Activated CD8-positive, alpha-beta memory T cell treated with anti-CD3 and anti-CD28 coated beads for 36 hours (primary cell): ENCODE data around the gene SLC9C2. TPM values are rescaled to one million over a fixed set of nuclear protein-coding genes. Genes with fewer than 3 reads are reported as not detected.
"Not testable (repeated sequence)": the region's sequence is repeated elsewhere in the genome, so short reads cannot be mapped to it uniquely, and the experiment has no call there.

ENCODE experiments used
- CTCF ChIA-PET: fragments of 350-600 bp; sonication (Branson Sonifier 250); formaldehyde crosslinking; loops from one replicate; lab custom pipeline; 2021; ENCODE audit warnings: antibody characterized with exemption; lab: Charles Lee
- POLR2A ChIA-PET: fragments of 350-600 bp; sonication (Branson Sonifier 250); formaldehyde crosslinking; loops from one replicate; lab custom pipeline; 2021; ENCODE audit warnings: antibody characterized with exemption; lab: Charles Lee
- total RNA-seq, 2 experiments: library from RNA; stranded (reverse); gene quantifications; one replicate each; pipeline ENCODE4 v1.2.3, GENCODE V29; 2021

SLC9C2 gene
- total RNA-seq, 2 experiments from 2014 or later, result not detected

GRCh38 chr1:173493125-173493524 is 109.7 kb downstream of the SLC9C2 start:
- POLR2A ChIA-PET, CTCF ChIA-PET: not testable (repeated sequence)

GRCh38 chr1:173491508-173491907 is 111.4 kb downstream of the SLC9C2 start:
- ChIA-PET CTCF (no interaction called here), POLR2A (no interaction called here)

GRCh38 chr1:173489929-173490328 is 112.9 kb downstream of the SLC9C2 start:
- ChIA-PET POLR2A (no interaction called here), CTCF (no interaction called here)

- POLR2A ChIA-PET, result no interaction called here
- CTCF ChIA-PET, result no interaction called here
These were observed 113.7 kb downstream of the SLC9C2 start for GRCh38 chr1:173489149-173489600.

- CTCF ChIA-PET, result no interaction called here
- POLR2A ChIA-PET, result no interaction called here
These were observed 114.9 kb downstream of the SLC9C2 start for GRCh38 chr1:173488001-173488400.

- POLR2A ChIA-PET, result no interaction called here
- CTCF ChIA-PET, result no interaction called here
These were observed 117.5 kb downstream of the SLC9C2 start for GRCh38 chr1:173485401-173485800.

- CTCF ChIA-PET, result no interaction called here
- POLR2A ChIA-PET, result no interaction called here
These were observed 118.6 kb downstream of the SLC9C2 start for GRCh38 chr1:173484276-173484675.

- CTCF ChIA-PET, result no interaction called here
- POLR2A ChIA-PET, result no interaction called here
These were observed 120.2 kb downstream of the SLC9C2 start for GRCh38 chr1:173482683-173483082.

- CTCF ChIA-PET, result no interaction called here
- POLR2A ChIA-PET, result no interaction called here
These were observed 121.6 kb downstream of the SLC9C2 start for GRCh38 chr1:173481195-173481772.

- ChIA-PET CTCF (no interaction called here), POLR2A (no interaction called here)
These were observed 123.2 kb downstream of the SLC9C2 start for GRCh38 chr1:173479649-173480048.

GRCh38 chr1:173478094-173478674 is 124.7 kb downstream of the SLC9C2 start:
- ChIA-PET POLR2A (no interaction called here), CTCF (interaction anchor here (1.4 to 3.3 kb wide), 2 partner anchors 19 to 48 kb away, joined by 4 to 23 read pairs; no protein-coding TSS in a partner anchor)

- POLR2A ChIA-PET, result interaction anchor here (0.6 to 2.4 kb wide), 6 partner anchors 48 to 393 kb away, joined by 3 to 12 read pairs (median 6); partner anchors contain the start of genes CENPL, DARS2, GAS5 and KLHL20
- CTCF ChIA-PET, result interaction anchor here (1.4 to 3.3 kb wide), 2 partner anchors 18 to 47 kb away, joined by 4 to 23 read pairs; no protein-coding TSS in a partner anchor
These were observed 125.4 kb downstream of the SLC9C2 start, which contains the start of gene PRDX6 for GRCh38 chr1:173477286-173478093. PRDX6 (plus strand) TSS chr1:173477335; CDS start chr1:173477398, 63 bp downstream.

- POLR2A ChIA-PET, result interaction anchor here (0.6 to 2.4 kb wide), 6 partner anchors 48 to 394 kb away, joined by 3 to 12 read pairs (median 6); partner anchors contain the start of genes CENPL, DARS2, GAS5 and KLHL20
- CTCF ChIA-PET, result interaction anchor here (1.1 to 3.3 kb wide), 4 partner anchors 18 to 239 kb away, joined by 3 to 23 read pairs (median 4); partner anchors contain the start of gene KLHL20
These were observed 126.1 kb downstream of the SLC9C2 start for GRCh38 chr1:173476665-173477285.

- CTCF ChIA-PET, result interaction anchor here (1.1 to 3.3 kb wide), 3 partner anchors 46 to 240 kb away, joined by 3 to 23 read pairs (median 4); partner anchors contain the start of gene KLHL20
- POLR2A ChIA-PET, result interaction anchor here (1.7 to 2.4 kb wide), 4 partner anchors 47 to 392 kb away, joined by 5 to 12 read pairs (median 8); partner anchors contain the start of genes CENPL, DARS2, GAS5 and KLHL20
These were observed 126.6 kb downstream of the SLC9C2 start for GRCh38 chr1:173476197-173476664.

- CTCF ChIA-PET, result interaction anchor here (1.1 to 3.3 kb wide), 3 partner anchors 46 to 240 kb away, joined by 3 to 23 read pairs (median 4); partner anchors contain the start of gene KLHL20
- POLR2A ChIA-PET, result interaction anchor here (1.7 to 2.4 kb wide), 4 partner anchors 46 to 392 kb away, joined by 5 to 12 read pairs (median 8); partner anchors contain the start of genes CENPL, DARS2, GAS5 and KLHL20
These were observed 127.2 kb downstream of the SLC9C2 start for GRCh38 chr1:173475564-173476196.

GRCh38 chr1:173474780-173475421 is 128.0 kb downstream of the SLC9C2 start:
- ChIA-PET CTCF (interaction anchor here (1.5 kb wide), 1 partner anchor 240 kb away, joined by 4 read pairs; the partner anchor contains the start of gene KLHL20), POLR2A (interaction anchor here (2.4 kb wide), 1 partner anchor 393 kb away, joined by 12 read pairs; the partner anchor contains the start of genes GAS5 and ZBTB37)

GRCh38 chr1:173474097-173474779 is 128.6 kb downstream of the SLC9C2 start:
- POLR2A ChIA-PET, result no interaction called here
- CTCF ChIA-PET, result interaction anchor here (1.7 kb wide), 1 partner anchor 44 kb away, joined by 5 read pairs; no protein-coding TSS in a partner anchor
